ENCODE data around the gene ABCB9.

ABCB9 gene

GRCh38 chr12:122995503-122996187 lies 29.4 kb upstream of the ABCB9 start:
- peak in 10 of 56 donors; percentile 4 to 44 (median 18) for DNase-seq

DNA sequence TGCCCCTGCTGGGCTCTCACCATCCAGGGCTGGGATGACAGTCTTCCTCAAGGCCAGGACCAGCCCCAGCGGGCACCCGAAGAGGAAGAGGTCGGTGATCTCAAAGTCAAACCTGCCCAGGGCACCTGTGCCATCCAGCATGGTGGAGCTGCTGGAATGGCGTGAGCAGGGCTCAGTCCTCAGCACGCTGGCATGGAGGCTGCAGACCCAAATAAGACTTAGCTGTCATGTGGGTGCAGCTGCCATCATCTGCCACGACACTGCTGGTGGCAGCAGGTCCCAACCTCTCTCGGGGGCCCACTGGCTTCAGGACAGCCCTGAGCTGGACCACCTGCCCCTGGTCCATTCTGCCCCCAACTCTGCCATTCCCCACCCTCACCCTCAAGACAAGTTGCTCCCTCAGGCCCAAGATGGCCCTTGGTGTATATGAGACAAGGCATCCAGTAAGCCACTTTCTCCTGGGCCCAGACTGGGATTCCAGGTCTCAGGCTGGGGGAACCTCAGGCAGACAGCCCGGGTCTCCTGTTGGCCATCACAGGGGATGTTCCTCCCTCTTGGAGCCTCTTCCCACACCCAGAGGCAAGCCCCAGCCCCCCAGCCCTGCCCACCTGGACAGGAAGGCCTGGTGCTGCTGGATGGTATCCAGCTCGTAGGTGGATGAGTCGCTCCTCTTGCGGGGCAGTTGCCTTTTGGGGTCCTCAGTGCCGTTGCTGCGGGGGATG lies 28.7 kb upstream of the ABCB9 start:
- no peak for DNase-seq

DNA sequence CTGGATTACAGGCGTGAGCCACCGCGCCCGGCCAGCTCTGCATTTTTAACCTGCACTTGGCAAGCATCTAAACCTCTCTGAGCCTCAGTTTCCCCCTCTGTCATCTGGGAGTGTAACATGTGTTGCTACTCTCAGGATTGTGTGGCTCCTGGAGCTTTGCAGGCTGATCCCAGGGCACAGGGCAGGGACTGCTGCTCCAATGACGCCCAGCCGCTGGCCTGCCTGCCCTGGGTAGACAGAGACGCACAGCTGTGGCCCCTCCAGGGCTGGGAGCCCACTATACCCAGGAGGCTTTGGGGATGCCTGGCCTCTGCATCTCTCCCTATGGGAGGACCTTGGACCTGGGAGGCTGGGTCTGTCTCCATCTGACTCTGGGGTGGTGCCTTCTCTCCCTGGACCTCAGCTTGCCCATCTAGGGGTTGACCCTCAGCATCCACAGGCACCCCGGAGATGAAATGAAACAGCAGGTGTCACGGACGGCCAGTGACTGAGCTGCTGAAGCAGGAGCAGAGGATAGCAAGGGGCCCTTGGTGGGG lies 27.9 kb upstream of the ABCB9 start:
- DNase-seq, result no peak

- no peak for DNase-seq
Observed at GRCh38 chr12:122992386-122992785, 26.1 kb upstream of the ABCB9 start.

- DNase-seq, result no peak
Observed at GRCh38 chr12:122991623-122992275, 25.5 kb upstream of the ABCB9 start.

DNA sequence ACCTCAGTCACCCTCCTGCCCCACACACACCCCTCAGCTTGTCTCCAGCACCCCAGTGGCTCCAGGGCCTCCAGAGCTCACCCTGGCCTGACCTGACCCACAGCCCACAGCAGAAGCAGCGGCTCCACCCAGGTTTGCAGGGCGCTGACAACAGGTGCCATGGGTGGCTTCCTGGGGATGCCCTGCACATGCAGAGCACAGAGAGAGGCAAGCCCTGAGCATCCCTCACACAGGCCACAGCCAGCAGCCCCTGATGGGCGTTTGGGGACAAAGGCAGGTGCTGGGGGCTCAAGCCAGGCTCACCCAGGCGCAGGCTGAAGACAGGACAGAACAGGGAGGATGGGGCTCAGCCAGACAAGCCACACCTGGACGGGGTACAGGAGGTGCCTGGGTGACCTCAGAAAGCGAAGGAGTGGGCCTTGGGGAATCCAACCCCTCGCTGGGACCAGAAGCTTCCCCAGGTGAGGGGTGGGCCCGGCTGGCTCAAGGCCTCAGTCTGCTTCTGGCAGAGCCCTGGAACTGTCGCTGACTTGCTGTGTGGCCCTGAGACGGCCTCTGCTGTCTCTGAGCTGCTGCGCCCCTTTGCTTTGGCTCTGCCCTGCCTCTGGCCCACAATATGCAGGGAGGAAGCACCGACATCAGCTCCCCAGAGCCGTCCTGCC lies 24.8 kb upstream of the ABCB9 start:
- DNase-seq, result no peak

DNA sequence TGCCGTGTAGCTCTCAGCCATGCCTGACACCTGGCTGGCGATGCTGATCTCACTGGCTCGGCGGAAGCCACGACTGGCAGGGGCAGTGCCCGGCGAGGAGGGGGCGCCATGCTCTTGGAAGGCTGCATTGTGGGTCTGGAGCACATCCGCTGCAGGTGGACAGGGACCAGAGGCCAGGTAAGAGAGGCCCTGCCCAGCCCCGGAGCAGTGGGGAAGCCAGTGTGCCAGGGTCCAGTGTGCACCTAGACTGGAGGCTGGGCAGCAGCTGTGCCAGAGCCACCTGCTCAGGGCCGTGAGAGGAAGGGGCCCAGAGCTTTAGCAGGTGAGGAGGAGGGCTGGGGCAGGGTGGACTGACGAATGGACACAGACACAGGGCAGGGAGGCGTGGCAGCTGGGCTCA lies 24.3 kb upstream of the ABCB9 start:
- no peak for DNase-seq

GRCh38 chr12:122989874-122990419 lies 23.7 kb upstream of the ABCB9 start:
- DNase-seq, result no peak

- DNase-seq, result no peak
Observed at GRCh38 chr12:122989225-122989839, 23.1 kb upstream of the ABCB9 start.

GRCh38 chr12:122988612-122989212 lies 22.4 kb upstream of the ABCB9 start:
- no peak for DNase-seq

GRCh38 chr12:122988036-122988435 lies 21.8 kb upstream of the ABCB9 start:
- no peak for DNase-seq

DNA sequence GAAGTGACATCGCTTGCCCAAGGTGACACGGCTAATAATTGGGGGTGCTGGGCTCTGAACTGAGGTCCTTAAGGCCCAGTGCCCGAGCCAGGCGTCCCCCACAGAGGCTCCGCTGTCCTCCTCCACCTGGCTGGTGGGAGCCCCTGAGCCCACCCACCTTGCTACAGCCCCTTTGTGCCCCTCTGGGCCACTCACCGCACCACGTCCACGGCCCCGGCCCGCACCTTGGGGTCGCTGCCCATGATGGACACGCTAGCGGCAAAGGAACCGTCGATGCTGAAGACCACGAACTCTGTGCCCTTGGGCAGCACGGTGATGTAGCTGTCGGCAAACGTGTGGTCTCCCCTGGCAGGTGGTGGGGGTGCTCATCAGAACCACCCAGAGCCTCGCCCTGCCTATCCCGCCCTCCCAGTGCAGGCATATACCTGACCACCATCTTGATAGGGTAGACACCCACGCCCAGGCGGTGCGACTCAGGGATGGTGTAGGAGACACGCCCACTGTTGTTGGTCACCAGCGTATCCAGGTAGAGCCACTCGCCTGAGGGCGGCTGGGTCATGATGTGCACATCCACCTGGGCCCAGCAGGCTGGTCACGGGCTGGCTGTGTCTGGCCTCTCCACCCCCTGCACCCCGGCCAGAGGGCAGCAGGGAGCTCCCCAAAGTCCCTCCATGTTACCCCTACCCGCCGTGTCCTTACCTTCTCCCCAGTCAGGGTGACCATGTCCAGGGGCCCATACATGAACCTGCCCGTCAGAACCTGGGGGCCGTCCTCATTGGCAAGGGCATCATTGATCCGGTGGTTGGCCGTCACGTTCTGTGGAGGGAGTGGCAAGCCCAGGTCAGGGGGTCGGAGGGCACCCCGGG lies 21.1 kb upstream of the ABCB9 start:
- no peak for DNase-seq

- DNase-seq, result no peak
Observed at GRCh38 chr12:122986258-122986871, 20.1 kb upstream of the ABCB9 start.

DNA sequence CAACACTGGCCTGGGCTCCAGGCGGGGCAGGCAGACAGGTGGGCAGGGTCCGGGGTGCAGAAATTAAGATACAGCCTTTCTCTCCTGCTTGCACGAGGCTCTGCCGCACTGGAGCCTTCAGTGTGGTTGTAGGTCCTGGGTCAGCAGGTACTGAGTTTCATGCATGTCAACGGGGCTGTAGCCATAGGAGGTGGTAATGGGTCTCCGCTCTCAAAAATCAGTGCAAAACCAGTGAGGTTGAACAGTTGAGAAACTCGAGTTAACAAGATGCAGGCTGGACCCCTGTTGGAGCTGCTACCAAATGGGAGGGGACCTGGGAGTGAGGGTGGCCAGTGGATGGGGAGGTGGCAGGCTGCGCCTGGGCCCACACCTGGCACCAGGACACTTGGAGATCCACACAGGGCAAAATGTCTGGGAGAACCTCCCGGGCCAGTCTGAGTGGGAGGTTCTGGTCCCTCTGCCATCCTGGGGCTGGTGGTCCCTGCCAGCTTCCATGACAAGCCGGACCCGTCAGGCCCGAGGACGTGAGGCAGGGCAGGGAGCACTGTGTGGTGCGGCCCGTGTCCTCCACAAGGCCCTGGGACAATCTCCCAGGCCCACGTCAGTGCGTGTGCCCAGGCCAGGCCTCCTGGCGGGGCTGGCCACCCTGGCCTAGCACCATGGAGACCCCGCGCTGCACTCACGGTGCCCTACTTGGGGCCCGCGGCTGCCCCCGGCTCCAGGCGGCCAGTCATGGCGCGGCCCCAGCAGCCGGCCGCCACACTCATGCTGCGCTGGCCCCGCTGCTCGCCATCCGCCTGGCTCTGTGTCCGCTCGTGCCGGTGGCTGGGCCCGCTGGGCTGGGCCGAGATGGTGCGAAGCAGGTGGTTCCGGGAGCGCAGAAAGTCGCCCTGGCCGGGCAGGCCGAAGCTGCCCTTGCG lies 19.3 kb upstream of the ABCB9 start:
- DNase-seq, result peak in 1 of 56 donors; percentile 2

DNA sequence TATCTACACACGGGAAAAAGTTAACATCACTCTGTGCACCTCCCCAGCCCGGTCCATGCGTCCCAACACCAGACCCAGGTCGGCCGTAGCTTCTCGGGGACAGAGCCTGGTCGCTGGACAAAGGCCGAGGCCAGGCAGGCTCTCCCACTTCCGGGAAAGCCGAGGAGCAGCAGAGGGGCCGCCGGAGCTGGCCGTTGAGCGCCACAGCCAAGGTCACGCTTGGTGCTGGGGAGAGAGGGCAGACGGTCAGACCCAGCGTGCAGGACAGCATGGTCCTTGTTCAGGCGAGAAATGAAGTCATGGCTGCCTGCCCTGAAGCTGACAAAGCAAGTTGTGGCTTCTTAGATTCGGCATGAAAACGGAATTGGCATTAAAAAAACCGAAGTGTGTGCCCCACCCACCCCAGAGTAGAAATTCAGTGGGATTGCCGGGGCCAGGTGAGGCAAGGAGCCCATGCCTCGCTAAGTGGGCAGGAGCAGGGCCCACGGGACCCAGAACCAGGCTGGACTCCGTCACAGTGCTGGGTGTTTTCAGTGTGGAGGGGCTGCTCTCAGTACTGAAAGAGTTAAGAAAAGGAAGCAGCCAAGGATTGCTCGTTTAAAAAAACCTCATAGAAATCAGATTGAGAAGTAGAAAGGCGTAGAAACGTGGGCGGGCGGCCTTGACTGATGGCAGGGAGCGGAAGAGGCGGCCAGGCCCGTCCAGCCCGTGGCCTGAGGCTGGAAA lies 18.5 kb upstream of the ABCB9 start:
- DNase-seq, result peak in 32 of 56 donors; percentile 11 to 58 (median 23)

DNA sequence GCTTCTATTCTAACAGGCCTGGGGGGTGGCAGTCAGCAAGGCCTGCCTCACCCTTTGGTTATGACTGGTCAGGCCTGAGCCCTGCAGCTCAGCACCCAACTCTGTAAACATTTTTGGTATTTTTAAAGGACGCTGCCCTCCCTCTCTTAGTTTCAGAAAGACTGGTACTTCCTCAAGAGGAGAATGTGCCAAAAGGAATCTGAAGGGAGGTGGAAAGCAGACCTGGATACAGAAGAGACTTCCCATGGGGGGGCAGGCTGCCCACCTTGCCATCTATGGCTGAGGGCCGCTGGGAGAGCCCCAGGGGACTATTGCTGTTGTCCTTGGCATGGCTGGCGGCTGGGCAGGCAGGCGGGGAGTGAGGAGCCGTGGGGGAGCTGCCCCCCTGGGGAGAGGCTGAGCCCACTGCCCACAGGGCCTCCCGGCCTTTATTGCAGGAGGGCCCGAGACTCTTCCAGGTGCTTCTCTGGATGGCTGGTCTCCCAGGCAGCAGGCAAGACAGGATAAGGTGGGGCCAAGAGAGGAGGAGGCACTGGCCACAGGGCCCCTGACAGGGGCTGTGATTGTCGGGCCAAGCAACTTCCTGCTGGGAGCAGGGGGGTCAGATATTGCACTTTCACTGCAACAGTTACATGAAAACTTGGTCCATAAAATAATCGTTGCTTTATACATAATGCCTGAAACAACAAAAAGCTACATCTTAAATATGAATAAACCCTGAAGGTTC lies 17.7 kb upstream of the ABCB9 start:
- DNase-seq, result peak in 3 of 56 donors; percentile 5 to 25 (median 23)
